Breast epithelium (tissue), 3 donors: Measurements from ENCODE around the gene AFAP1.

Source experiments
- CTCF ChIP-seq, 3 donors: fragments of 450-650 bp; IDR thresholded peaks; one replicate each; pipeline ENCODE4 v1.5.1; 2016 to 2017; ENCODE audit warnings: antibody characterized with exemption in 3 of 3, mild to moderate bottlenecking in 3 of 3, moderate library complexity in 3 of 3
- POLR2A ChIP-seq: fragments of 450-650 bp; IDR thresholded peaks from one replicate; pipeline ENCODE4 v1.6.1; 2016; ENCODE audit warnings: antibody characterized with exemption, mild to moderate bottlenecking, moderate library complexity

GRCh38 chr4:7739918-7740865 lies 199.5 kb downstream of the AFAP1 start:
- TF ChIP-seq POLR2A (no peak), CTCF (IDR thresholded peaks at IDR 0.05) (no peak)
